HFFc6 (cell line): ENCODE data around the gene APC2. TPM values are rescaled to one million over a fixed set of nuclear protein-coding genes. Genes with fewer than 3 reads are reported as not detected.

Source experiments
- DNase-seq: peaks from one replicate; pipeline ENCODE4 v3.0.0-alpha.2; 2018
- H3K27ac Mint-ChIP-seq: 2 replicates; pipeline ENCODE4 v1.8.0; 2020; ENCODE audit warnings: mild to moderate bottlenecking, mixed read lengths
- H3K27me3 Mint-ChIP-seq: 2 replicates; pipeline ENCODE4 v1.8.0; 2021; ENCODE audit warnings: mild to moderate bottlenecking, moderate library complexity, mixed read lengths; ENCODE audit not compliant: insufficient read depth
- H3K36me3 Mint-ChIP-seq: 2 replicates; pipeline ENCODE4 v1.8.0; 2021; ENCODE audit warnings: low read depth, mixed read lengths
- H3K4me1 Mint-ChIP-seq: 2 replicates; pipeline ENCODE4 v1.8.0; 2020; ENCODE audit warnings: low read depth, mixed read lengths
- H3K4me3 Mint-ChIP-seq: 2 replicates; pipeline ENCODE4 v1.8.0; 2020; ENCODE audit warnings: mild to moderate bottlenecking, moderate library complexity, mixed read lengths
- H3K9me3 Mint-ChIP-seq: 2 replicates; pipeline ENCODE4 v1.8.0; 2020; ENCODE audit warnings: mild to moderate bottlenecking, mixed read lengths
- CTCF ChIP-seq: fragments of 200-600 bp; sonication (generic); IDR thresholded peaks from 2 replicates; pipeline ENCODE4 v1.5.0; 2021; ENCODE audit warnings: antibody characterized with exemption, mild to moderate bottlenecking
- total RNA-seq, 6 experiments: library from RNA; stranded (reverse); fragmentation: NEBNext Ultra II Directional; extraction: Animal tissue kit (Norgen Biotek cat#: 25700); gene quantifications; 2 replicates in 1 of 6; 3 replicates in 5 of 6; pipeline ENCODE4 v1.2.3, GENCODE V29; 2021

APC2 gene
- total RNA-seq, 6 experiments from 2014 or later = 0.18 to 0.47 (median 0.32) TPM

GRCh38 chr19:1446713-1447481, 3.0 kb upstream of the APC2 start:
- Mint-ChIP-seq H3K9me3 (no peaks in the 10 kb centered on the region; the same call in 1 of the 2 replicates), H3K27me3 (peaks cover 31% of the 10 kb centered on the region), H3K27ac (no peak overlapping the region), H3K36me3 (peaks cover 9% of the 10 kb centered on the region; the same call in 1 of the 2 replicates), H3K4me1 (peaks cover 10% of the 10 kb centered on the region; the same call in 1 of the 2 replicates), H3K4me3 (peak overlapping the region; percentile 37; the same call in 1 of the 2 replicates)
- no peak for DNase-seq
- no peak for TF ChIP-seq CTCF

- peaks cover 33% of the 10 kb centered on the region for H3K27me3 Mint-ChIP-seq
- no peak overlapping the region for H3K4me3 Mint-ChIP-seq
These were observed 2.4 kb upstream of the APC2 start for GRCh38 chr19:1447504-1447903.

GRCh38 chr19:1447944-1448343, 2.0 kb upstream of the APC2 start:
- no peaks in the 10 kb centered on the region for H3K36me3 Mint-ChIP-seq
- DNase-seq = no peak
- no peak overlapping the region for H3K27ac Mint-ChIP-seq
- no peak overlapping the region for H3K4me3 Mint-ChIP-seq
- no peaks in the 10 kb centered on the region; the same call in 1 of the 2 replicates for H3K9me3 Mint-ChIP-seq
- H3K27me3 Mint-ChIP-seq = peaks cover 35% of the 10 kb centered on the region
- TF ChIP-seq CTCF = no peak
- no peaks in the 10 kb centered on the region for H3K4me1 Mint-ChIP-seq

More at GRCh38 chr19:1447504-1447903, 2.4 kb upstream of the APC2 start:
- no peak overlapping the region for H3K27ac Mint-ChIP-seq
- peaks cover 3% of the 10 kb centered on the region; the same call in 1 of the 2 replicates for H3K36me3 Mint-ChIP-seq
- peaks cover 4% of the 10 kb centered on the region; the same call in 1 of the 2 replicates for H3K4me1 Mint-ChIP-seq
- H3K9me3 Mint-ChIP-seq = no peaks in the 10 kb centered on the region; the same call in 1 of the 2 replicates
- no peak for TF ChIP-seq CTCF
- no peak for DNase-seq

GRCh38 chr19:1450735-1451731, 1.1 kb downstream of the APC2 start:
- Mint-ChIP-seq H3K27ac (no peak overlapping the region), H3K36me3 (no peaks in the 10 kb centered on the region), H3K27me3 (peaks cover 35% of the 10 kb centered on the region), H3K4me1 (no peaks in the 10 kb centered on the region), H3K9me3 (no peaks in the 10 kb centered on the region; the same call in 1 of the 2 replicates), H3K4me3 (no peak overlapping the region; the same call in 1 of the 2 replicates)
- TF ChIP-seq CTCF = no peak
- no peak for DNase-seq
